Astrocyte (in vitro differentiated cells and primary cell): ENCODE measurements around the gene TOR1A. TPM values are rescaled to one million over a fixed set of nuclear protein-coding genes. Genes with fewer than 3 reads are reported as not detected.

ENCODE experiments used
- DNase-seq: peaks from one replicate; pipeline ENCODE4 v3.0.0-alpha.2; 2010; ENCODE audit warnings: low read depth
- FAIRE-seq: peaks from 2 replicates; lab custom pipeline; 2011; peaks lifted over from hg19 to GRCh38; lab: Jason Lieb, UNC
- H2AFZ ChIP-seq: 2 replicates; pipeline ENCODE4 v1.6.0; 2012; ENCODE audit warnings: low read depth, low read length, inconsistent platforms
- H3K27ac ChIP-seq: 2 replicates; pipeline ENCODE4 v1.5.1; 2011; ENCODE audit warnings: low read depth, low read length, inconsistent platforms
- H3K27me3 ChIP-seq: 2 replicates; pipeline ENCODE4 v1.6.0; 2011; ENCODE audit warnings: low read length, inconsistent platforms; ENCODE audit not compliant: insufficient read depth
- H3K36me3 ChIP-seq: 2 replicates; pipeline ENCODE4 v1.5.1; 2011; ENCODE audit warnings: low read length, inconsistent platforms; ENCODE audit not compliant: insufficient read depth
- H3K4me1 ChIP-seq: 2 replicates; pipeline ENCODE4 v1.5.1; 2011; ENCODE audit warnings: low read length, inconsistent platforms; ENCODE audit not compliant: insufficient read depth
- H3K4me2 ChIP-seq: 2 replicates; pipeline ENCODE4 v1.6.0; 2012; ENCODE audit warnings: low read length, inconsistent platforms
- H3K4me3 ChIP-seq: 2 replicates; pipeline ENCODE4 v1.5.1; 2011; ENCODE audit warnings: low read depth, mild to moderate bottlenecking, low read length, inconsistent platforms; ENCODE audit not compliant: insufficient read depth
- H3K79me2 ChIP-seq: 2 replicates; pipeline ENCODE4 v1.6.0; 2012; ENCODE audit warnings: mild to moderate bottlenecking, low read length, inconsistent platforms; ENCODE audit not compliant: insufficient read depth
- H3K9ac ChIP-seq: 2 replicates; pipeline ENCODE4 v1.6.0; 2012; ENCODE audit warnings: mild to moderate bottlenecking, low read length, inconsistent platforms
- H3K9me3 ChIP-seq: 2 replicates; pipeline ENCODE4 v1.5.1; 2012; ENCODE audit warnings: low read depth, mild to moderate bottlenecking, low read length, inconsistent platforms; ENCODE audit not compliant: insufficient read depth
- H4K20me1 ChIP-seq: 2 replicates; pipeline ENCODE4 v1.6.0; 2012; ENCODE audit warnings: low read length, inconsistent platforms; ENCODE audit not compliant: insufficient read depth
- H3K27ac Mint-ChIP-seq: one replicate; pipeline ENCODE4 v1.8.0; 2021; ENCODE audit warnings: mild to moderate bottlenecking, mixed read lengths; ENCODE audit not compliant: unreplicated experiment
- H3K27me3 Mint-ChIP-seq: one replicate; pipeline ENCODE4 v1.8.0; 2021; ENCODE audit warnings: low read depth, mixed read lengths; ENCODE audit not compliant: unreplicated experiment
- H3K36me3 Mint-ChIP-seq: one replicate; pipeline ENCODE4 v1.8.0; 2021; ENCODE audit warnings: low read depth, mixed read lengths; ENCODE audit not compliant: unreplicated experiment
- H3K4me1 Mint-ChIP-seq: one replicate; pipeline ENCODE4 v1.8.0; 2021; ENCODE audit warnings: low read depth, mixed read lengths; ENCODE audit not compliant: unreplicated experiment
- H3K4me3 Mint-ChIP-seq: one replicate; pipeline ENCODE4 v1.8.0; 2021; ENCODE audit warnings: mild to moderate bottlenecking, moderate library complexity, mixed read lengths; ENCODE audit not compliant: unreplicated experiment
- H3K9me3 Mint-ChIP-seq: one replicate; pipeline ENCODE4 v1.8.0; 2021; ENCODE audit warnings: mild to moderate bottlenecking, mixed read lengths; ENCODE audit not compliant: unreplicated experiment
- EZH2 ChIP-seq: IDR thresholded peaks from 2 replicates; pipeline ENCODE4 v1.6.1; 2012; ENCODE audit warnings: mild to moderate bottlenecking, low read length, inconsistent platforms; ENCODE audit not compliant: insufficient read depth
- total RNA-seq: library from RNA; stranded (reverse); gene quantifications from 2 replicates; pipeline ENCODE4 v1.2.1, GENCODE V29; 2021
- TF ChIP-seq, protein P1 (sequence below): IDR thresholded peaks from 2 replicates; pipeline ENCODE4 v1.5.1; 2011; ENCODE audit warnings: low read depth, mild to moderate bottlenecking, inconsistent platforms, low read length, moderate library complexity; ENCODE audit not compliant: insufficient read depth

TOR1A gene
- total RNA-seq, 1 donor from 2014 or later = 65.3 TPM

DNA sequence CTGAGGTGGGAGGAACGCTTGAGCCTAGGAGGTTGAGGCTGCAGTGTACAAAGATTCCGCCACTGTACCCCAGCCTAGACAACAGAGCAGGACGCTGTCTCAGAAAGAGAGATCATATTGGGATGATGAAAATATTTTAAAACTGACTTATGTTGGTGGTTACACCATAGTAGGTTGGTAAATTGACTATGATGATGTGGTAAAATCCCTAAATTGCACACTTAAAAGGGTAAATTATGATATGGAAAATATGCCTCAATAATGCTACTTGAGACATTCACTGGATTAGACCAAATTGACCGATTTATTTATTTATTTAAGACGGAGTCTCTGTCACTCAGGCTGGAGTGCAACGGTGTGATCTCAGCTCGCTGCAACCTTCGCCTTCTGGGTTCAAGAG is 42.8 kb downstream of the TOR1A start:
- Mint-ChIP-seq H3K27ac (no peak overlapping the region), H3K36me3 (no peaks in the 10 kb centered on the region), H3K9me3 (no peaks in the 10 kb centered on the region), H3K4me3 (no peak overlapping the region), H3K27me3 (peaks cover 20% of the 10 kb centered on the region), H3K4me1 (peaks cover 8% of the 10 kb centered on the region)
- DNase-seq (no peak), FAIRE-seq (no peak)
- H3K27ac ChIP-seq = no peak overlapping the region
- H3K36me3 ChIP-seq = no peaks in the 10 kb centered on the region
- H3K27me3 ChIP-seq = peaks cover 14% of the 10 kb centered on the region
- no peak overlapping the region for H3K9ac ChIP-seq
- H3K9me3 ChIP-seq = no peaks in the 10 kb centered on the region
- no peaks in the 10 kb centered on the region for H4K20me1 ChIP-seq
- H3K4me2 ChIP-seq = no peak overlapping the region
- no peak overlapping the region for H2AFZ ChIP-seq
- peaks cover 17% of the 10 kb centered on the region for H3K4me1 ChIP-seq
- TF ChIP-seq EZH2 = no peak
- TF ChIP-seq, protein P1, sequence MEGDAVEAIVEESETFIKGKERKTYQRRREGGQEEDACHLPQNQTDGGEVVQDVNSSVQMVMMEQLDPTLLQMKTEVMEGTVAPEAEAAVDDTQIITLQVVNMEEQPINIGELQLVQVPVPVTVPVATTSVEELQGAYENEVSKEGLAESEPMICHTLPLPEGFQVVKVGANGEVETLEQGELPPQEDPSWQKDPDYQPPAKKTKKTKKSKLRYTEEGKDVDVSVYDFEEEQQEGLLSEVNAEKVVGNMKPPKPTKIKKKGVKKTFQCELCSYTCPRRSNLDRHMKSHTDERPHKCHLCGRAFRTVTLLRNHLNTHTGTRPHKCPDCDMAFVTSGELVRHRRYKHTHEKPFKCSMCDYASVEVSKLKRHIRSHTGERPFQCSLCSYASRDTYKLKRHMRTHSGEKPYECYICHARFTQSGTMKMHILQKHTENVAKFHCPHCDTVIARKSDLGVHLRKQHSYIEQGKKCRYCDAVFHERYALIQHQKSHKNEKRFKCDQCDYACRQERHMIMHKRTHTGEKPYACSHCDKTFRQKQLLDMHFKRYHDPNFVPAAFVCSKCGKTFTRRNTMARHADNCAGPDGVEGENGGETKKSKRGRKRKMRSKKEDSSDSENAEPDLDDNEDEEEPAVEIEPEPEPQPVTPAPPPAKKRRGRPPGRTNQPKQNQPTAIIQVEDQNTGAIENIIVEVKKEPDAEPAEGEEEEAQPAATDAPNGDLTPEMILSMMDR = no peak
- no peak overlapping the region for H3K4me3 ChIP-seq
- no peaks in the 10 kb centered on the region for H3K79me2 ChIP-seq

DNA sequence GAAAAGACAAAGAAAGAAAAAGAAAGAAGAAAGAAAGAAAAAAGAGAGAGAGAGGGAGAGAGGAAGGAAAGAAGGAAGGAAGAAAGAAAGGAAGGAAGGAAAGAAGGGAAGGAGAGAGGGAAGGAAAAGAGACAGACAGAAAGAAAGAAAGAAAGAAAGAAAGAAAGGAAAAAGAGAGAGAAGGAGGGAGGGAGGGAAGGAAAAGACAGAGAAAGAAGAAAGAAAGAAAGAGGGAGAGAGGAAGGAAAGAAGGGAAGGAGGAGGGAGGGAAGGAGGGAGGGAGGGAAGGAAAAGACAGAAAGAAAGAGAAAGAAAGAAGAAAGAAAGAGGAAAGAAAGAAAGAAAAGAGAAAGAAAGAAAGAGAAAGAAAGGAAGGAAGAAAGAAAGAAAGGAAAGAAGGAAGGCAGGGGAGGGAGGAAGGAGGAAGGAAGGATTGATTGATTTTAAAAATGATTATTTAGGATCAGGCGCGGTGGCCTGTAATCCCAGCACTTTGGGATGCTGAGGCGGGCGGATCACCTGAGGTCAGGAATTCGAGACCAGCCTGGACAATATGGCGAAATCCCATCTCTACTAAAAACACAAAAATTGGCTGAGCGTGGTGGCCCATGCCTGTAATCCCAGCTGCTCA is 44.3 kb downstream of the TOR1A start:
- Histone ChIP-seq H3K9me3 (no peaks in the 10 kb centered on the region), H3K4me2 (no peak overlapping the region), H2AFZ (no peak overlapping the region), H3K79me2 (no peaks in the 10 kb centered on the region), H3K36me3 (no peaks in the 10 kb centered on the region), H3K27me3 (peaks cover 7% of the 10 kb centered on the region), H4K20me1 (no peaks in the 10 kb centered on the region), H3K27ac (no peak overlapping the region), H3K4me1 (peaks cover 18% of the 10 kb centered on the region), H3K4me3 (no peak overlapping the region), H3K9ac (no peak overlapping the region)
- peaks cover 17% of the 10 kb centered on the region for H3K27me3 Mint-ChIP-seq
- H3K36me3 Mint-ChIP-seq = no peaks in the 10 kb centered on the region
- H3K4me1 Mint-ChIP-seq = peaks cover 8% of the 10 kb centered on the region
- H3K9me3 Mint-ChIP-seq = peaks cover 3% of the 10 kb centered on the region
- DNase-seq (no peak), FAIRE-seq (no peak)
- no peak overlapping the region for H3K27ac Mint-ChIP-seq
- TF ChIP-seq EZH2 = no peak
- TF ChIP-seq, protein P1 = no peak
- no peak overlapping the region for H3K4me3 Mint-ChIP-seq

DNA sequence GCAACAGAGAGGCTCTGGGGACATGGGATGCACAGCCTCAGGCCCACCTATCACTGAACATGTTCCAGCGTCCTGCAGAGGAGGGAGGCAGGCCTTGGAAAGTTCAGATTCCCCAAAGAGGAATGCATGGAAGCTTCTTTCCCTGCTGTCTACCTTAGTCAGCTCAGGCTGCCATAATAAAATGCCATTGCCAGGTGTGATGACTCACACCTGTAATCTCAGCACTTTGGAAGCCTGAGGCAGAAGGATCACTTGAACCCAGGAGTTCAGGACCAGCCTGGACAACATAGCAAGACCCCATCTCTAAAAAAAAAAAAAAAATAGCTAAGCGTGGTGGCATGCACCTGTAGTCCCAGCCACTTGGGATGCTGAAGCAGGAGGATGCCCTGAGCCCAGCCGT is 45.5 kb downstream of the TOR1A start:
- Histone ChIP-seq H3K9ac (no peak overlapping the region), H3K4me2 (no peak overlapping the region), H4K20me1 (no peaks in the 10 kb centered on the region), H3K36me3 (no peaks in the 10 kb centered on the region), H3K4me1 (peaks cover 18% of the 10 kb centered on the region), H3K27me3 (peaks cover 9% of the 10 kb centered on the region), H3K27ac (no peak overlapping the region), H2AFZ (no peak overlapping the region), H3K9me3 (no peaks in the 10 kb centered on the region), H3K79me2 (no peaks in the 10 kb centered on the region), H3K4me3 (no peak overlapping the region)
- no peak for DNase-seq
- H3K36me3 Mint-ChIP-seq = no peaks in the 10 kb centered on the region
- H3K27me3 Mint-ChIP-seq = peaks cover 15% of the 10 kb centered on the region
- H3K9me3 Mint-ChIP-seq = peaks cover 3% of the 10 kb centered on the region
- H3K4me3 Mint-ChIP-seq = no peak overlapping the region
- no peak for FAIRE-seq
- peaks cover 8% of the 10 kb centered on the region for H3K4me1 Mint-ChIP-seq
- H3K27ac Mint-ChIP-seq = no peak overlapping the region
- TF ChIP-seq, protein P1 = no peak
- no peak for TF ChIP-seq EZH2
